Head of caudate nucleus (tissue), 42 donors: ENCODE data around the gene FAM13A.

Experiments used
- DNase-seq, 42 donors: peaks; one replicate each; pipeline versions ENCODE4 v3.0.0 to v3.0.0-alpha.2; 2020 to 2021; ENCODE audit warnings: mixed read lengths in 7 of 42
- intact Hi-C: fragments of 100-400 bp; cut with DNase I; formaldehyde crosslinking; loops from one replicate; pipeline ENCODE4 v1.15.0; 2022

The FAM13A gene

GRCh38 chr4:88746206-88746605 lies 310.8 kb downstream of the FAM13A start:
- intact Hi-C loops: no loop called here
- no peak for DNase-seq

- DNase-seq: no peak
- intact Hi-C loops: no loop called here
Observed at GRCh38 chr4:88745581-88746163, 311.3 kb downstream of the FAM13A start.

- intact Hi-C loops: no loop called here
Observed at GRCh38 chr4:88745175-88745574, 311.8 kb downstream of the FAM13A start.

GRCh38 chr4:88744609-88745008 lies 312.4 kb downstream of the FAM13A start:
- intact Hi-C loops: no loop called here
- no peak for DNase-seq

More at GRCh38 chr4:88745175-88745574, 311.8 kb downstream of the FAM13A start:
- DNase-seq: no peak

GRCh38 chr4:88743696-88744095 lies 313.3 kb downstream of the FAM13A start:
- DNase-seq: no peak
- intact Hi-C loops: no loop called here

GRCh38 chr4:88742561-88742960 lies 314.4 kb downstream of the FAM13A start:
- intact Hi-C loops: no loop called here
- no peak for DNase-seq

GRCh38 chr4:88738180-88738579 lies 318.8 kb downstream of the FAM13A start:
- no peak for DNase-seq
- intact Hi-C loops: no loop called here

- peak in 5 of 42 donors; percentile 28 to 55 (median 47) for DNase-seq
- intact Hi-C loops: no loop called here
Observed at GRCh38 chr4:88737307-88737941, 319.6 kb downstream of the FAM13A start.

- DNase-seq: no peak
- intact Hi-C loops: no loop called here
Observed at GRCh38 chr4:88736264-88736663, 320.7 kb downstream of the FAM13A start.

- no peak for DNase-seq
- intact Hi-C loops: no loop called here
Observed at GRCh38 chr4:88735564-88735963, 321.4 kb downstream of the FAM13A start.

- no peak for DNase-seq
- intact Hi-C loops: no loop called here
Observed at GRCh38 chr4:88734403-88734949, 322.5 kb downstream of the FAM13A start.

GRCh38 chr4:88732714-88733368 lies 324.1 kb downstream of the FAM13A start:
- no peak for DNase-seq
- intact Hi-C loops: no loop called here

- intact Hi-C loops: no loop called here
- no peak for DNase-seq
Observed at GRCh38 chr4:88731381-88731780, 325.6 kb downstream of the FAM13A start.

GRCh38 chr4:88730811-88731210 lies 326.2 kb downstream of the FAM13A start:
- intact Hi-C loops: no loop called here
- DNase-seq: no peak

- intact Hi-C loops: no loop called here
- no peak for DNase-seq
Observed at GRCh38 chr4:88729146-88729760, 327.7 kb downstream of the FAM13A start.

- DNase-seq: peak in 3 of 42 donors; percentile 29 to 32 (median 30)
- intact Hi-C loops: no loop called here
Observed at GRCh38 chr4:88728146-88728545, 328.8 kb downstream of the FAM13A start.

- peak in 4 of 42 donors; percentile 35 to 59 (median 45) for DNase-seq
- intact Hi-C loops: no loop called here
Observed at GRCh38 chr4:88725986-88726385, 331.0 kb downstream of the FAM13A start.

- DNase-seq: no peak
- intact Hi-C loops: no loop called here
Observed at GRCh38 chr4:88725143-88725542, 331.8 kb downstream of the FAM13A start.

- intact Hi-C loops: no loop called here
- DNase-seq: no peak
Observed at GRCh38 chr4:88724406-88724805, 332.6 kb downstream of the FAM13A start.

- intact Hi-C loops: no loop called here
- DNase-seq: no peak
Observed at GRCh38 chr4:88722828-88723227, 334.2 kb downstream of the FAM13A start.
